GM10847 (cell line): ENCODE measurements around the gene TSPAN3.

Source experiments
- POLR2A ChIP-seq: IDR thresholded peaks from 2 replicates; pipeline ENCODE4 v1.6.1; 2011; ENCODE audit not compliant: insufficient read length; ENCODE audit errors: extremely low read depth

Gene TSPAN3

GRCh38 chr15:77035584-77035983 lies 35.3 kb downstream of the TSPAN3 start:
- TF ChIP-seq POLR2A = no peak

DNA sequence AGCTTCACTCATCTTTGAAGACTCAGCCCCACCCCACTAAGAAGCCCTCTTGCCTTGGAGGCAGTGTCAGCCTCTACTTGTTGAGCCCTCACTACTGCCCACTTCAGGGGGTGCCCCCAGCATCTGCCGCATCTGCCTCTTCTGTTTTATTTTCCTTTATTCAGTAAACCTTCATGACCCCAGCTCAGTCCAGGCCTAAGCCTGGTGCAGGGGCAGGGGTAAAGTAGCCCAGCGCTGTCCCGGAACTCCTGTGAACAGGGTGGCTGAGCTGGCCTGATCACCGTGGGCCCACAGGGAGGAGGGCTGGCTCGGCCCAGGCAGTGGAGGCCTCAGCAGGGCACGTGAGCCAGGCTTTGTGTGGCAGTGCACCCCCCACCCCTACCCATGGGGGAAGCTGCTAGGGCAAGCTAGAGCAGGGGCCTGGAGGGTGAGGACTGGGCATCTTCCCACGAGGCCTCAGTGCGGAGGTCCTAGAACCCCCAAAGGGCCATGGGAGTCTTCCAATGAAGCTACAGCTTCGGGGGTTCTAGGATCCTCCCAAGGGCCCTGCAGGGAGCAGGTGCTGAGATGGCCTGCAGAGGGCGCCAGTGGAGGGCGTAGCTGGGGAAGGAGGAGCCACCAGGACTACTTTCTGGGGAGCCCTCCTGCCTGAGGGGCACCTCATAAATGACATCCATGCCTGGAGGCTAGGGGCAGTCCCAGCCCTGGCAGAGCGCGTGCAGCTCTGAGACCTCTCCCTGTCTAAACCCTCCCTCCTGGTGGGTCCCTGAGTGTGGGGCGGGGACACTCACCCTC lies 36.0 kb downstream of the TSPAN3 start:
- TF ChIP-seq POLR2A = no peak

DNA sequence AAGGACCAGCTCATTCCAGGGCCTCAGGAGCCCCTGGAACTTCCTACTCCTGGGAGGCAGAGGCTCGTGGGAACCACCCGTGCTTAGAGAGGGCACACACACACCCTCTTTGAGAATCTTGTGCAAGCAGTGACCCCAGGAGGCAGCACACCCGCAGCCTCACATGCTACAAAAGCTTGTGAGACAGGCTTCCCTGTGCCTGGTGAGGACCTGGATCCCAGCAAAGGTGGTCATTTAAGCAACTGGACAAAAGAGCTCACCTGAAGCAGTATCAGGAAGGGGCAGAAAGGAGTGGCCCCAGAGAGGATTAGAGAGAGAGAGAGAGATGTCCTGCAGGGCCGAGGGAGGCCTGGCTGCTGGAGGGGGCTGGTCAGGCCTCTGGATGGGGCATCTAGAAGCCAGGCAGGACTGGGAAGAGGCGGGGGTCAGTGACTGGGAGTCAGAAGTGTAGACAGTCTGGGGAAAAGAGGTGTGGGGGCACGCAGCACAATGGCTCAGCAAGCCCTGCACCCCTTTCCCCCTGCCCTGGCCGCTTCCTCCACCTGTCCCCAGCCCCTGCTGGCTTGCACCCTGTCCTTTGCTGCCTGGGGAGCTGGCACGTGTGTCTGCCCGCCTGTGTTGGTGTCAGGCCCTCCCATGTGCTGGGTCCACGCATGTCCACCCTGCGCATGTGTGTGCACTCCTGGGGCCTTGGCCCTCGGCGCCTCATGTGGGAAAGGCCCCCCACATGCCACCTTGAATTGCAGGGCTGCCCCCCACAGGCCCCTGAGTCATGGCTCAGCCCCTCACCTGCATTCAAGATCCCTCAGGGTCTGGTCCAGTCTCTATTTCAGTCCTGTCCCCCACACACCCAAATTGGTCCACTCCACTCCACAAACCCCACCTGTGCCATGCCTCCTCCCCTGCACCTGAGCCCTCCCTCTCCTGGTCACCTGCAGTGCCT lies 36.9 kb downstream of the TSPAN3 start:
- TF ChIP-seq POLR2A = no peak

DNA sequence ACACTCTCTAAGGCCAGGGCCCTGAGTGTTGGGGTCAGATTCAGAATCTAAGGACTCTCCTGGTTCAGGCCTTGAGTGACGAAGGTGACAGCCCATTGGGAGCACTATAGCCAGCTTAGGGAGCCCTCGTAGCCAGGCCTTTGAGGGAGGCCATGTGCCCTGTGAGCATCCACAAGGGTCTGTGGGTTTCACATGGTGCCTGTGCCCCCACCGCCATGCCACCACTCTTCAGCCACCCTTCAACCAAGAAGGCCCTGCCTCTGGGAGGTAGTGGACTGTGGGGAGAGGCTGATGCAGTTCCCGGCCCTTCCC lies 37.5 kb downstream of the TSPAN3 start:
- no peak for TF ChIP-seq POLR2A

DNA sequence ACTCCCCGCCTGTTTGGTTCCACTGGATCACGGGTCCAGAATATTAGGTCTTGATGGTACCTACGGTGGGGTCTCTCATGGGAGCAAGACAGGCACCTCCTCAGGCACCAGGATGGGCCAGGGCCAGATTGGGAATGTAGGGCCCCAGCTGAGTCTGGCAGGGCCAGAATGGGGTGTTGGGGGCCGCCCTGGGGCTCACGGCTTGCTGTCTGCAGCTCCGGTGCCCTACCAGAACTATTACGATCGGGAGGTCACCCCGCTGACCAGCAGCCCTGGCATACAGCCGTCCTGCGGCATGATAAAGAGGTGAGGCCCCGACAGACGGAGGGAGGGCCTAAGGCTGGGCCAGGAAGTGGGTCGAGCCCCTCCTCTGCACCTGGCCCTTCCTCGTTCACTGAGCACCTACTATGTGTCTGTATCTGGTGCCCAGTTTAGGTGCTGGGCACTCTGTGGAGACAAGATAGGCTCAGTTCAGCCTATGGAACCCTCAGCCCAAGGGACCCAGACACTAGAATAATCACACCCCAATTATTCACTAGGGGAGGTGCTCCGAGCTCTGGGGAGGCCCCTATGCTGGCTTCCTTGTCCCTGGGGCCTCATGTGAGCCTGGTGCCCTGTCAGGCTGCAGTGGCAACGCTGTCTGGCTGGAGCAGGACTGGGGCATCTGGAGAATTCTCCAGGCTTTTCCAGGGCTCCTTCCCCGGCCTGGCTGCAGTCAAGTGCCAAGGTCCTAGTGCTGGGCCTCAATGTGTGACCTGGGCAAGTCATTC lies 38.1 kb downstream of the TSPAN3 start:
- no peak for TF ChIP-seq POLR2A

- TF ChIP-seq POLR2A = no peak
These were observed 38.8 kb downstream of the TSPAN3 start for GRCh38 chr15:77032052-77032646.

GRCh38 chr15:77031376-77032050 lies 39.4 kb downstream of the TSPAN3 start:
- no peak for TF ChIP-seq POLR2A

GRCh38 chr15:77030928-77031375 lies 40.0 kb downstream of the TSPAN3 start:
- no peak for TF ChIP-seq POLR2A

DNA sequence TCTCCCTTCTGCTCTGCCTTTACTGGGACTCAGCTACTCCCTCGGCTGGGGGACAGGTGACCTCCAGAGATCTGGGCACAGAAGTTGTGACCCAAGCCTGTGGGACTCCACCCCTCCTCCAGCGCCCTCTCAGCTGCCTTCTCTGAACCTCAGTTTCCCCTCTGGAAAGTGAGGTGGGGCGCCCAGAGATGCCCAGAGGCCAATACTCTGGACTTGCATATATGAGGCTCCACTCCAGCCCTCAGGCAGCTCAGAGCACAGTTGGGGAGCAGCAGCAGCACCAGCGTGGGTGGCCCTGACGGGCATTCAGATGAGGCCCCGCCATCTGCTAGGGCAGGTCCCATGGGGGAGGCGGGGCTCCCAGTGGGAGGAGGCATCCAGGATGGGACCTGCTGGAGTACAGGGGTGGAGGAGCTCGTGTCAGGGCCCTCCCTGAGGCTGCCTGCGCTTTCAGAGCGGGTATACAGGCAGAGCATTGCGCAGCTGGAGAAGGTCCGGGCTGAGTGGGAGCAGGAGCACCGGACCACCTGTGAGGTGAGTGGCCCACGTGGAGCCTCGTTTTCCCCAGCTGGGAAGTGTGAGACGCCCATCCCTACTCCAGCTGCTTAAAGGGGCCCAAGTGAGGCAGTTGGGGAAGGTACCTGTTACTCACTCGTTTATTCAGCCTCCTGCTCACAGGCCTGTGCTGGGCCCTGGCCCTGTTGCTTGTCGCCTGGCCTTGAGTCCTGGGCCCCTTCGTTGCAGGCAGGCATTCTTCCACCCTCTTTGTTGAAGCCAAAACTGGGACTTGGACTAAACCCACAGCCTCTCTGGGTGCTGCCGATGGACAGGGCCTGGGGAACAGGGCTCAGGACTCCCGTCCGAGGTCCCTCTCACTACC lies 40.6 kb downstream of the TSPAN3 start:
- TF ChIP-seq POLR2A = no peak

- TF ChIP-seq POLR2A = no peak
These were observed 41.5 kb downstream of the TSPAN3 start for GRCh38 chr15:77029166-77030047.

GRCh38 chr15:77028451-77029165 lies 42.3 kb downstream of the TSPAN3 start:
- TF ChIP-seq POLR2A = no peak

- no peak for TF ChIP-seq POLR2A
These were observed 43.0 kb downstream of the TSPAN3 start for GRCh38 chr15:77027697-77028450.
